PC-9 (cell line): ENCODE measurements around the gene OR2M5.

Source experiments
- EZH2 ChIP-seq: fragments of 200-600 bp; sonication (generic); IDR thresholded peaks from 2 replicates; pipeline ENCODE4 v1.8.0; 2017; ENCODE audit warnings: antibody characterized with exemption, low read depth
- TF ChIP-seq, protein P1 (sequence below): fragments of 200-600 bp; sonication (generic); conservative IDR thresholded peaks from 2 replicates; pipeline ENCODE4 v1.6.1; 2017; ENCODE audit warnings: mixed run types, antibody characterized with exemption, mild to moderate bottlenecking, moderate library complexity

DNA sequence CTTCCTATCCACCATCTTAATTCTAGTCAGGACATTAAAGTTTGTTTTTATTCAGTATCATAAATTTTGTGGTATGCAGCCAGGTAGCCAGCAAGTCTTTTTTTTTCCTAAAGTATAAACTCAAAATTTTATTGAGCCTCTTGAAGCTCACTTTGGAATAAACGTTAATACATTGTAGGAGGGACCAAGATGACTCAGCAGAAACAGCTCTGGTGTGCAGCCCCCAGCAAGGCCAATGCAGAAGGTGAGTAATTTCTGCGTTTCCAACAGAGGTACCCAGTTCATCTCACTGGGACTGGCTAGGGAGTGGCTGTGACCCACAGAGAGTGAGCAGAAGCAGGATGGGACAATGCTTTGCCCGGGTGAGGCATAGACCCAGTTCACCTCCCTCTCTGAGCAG lies 42.4 kb downstream of the OR2M5 start:
- TF ChIP-seq, protein P1, sequence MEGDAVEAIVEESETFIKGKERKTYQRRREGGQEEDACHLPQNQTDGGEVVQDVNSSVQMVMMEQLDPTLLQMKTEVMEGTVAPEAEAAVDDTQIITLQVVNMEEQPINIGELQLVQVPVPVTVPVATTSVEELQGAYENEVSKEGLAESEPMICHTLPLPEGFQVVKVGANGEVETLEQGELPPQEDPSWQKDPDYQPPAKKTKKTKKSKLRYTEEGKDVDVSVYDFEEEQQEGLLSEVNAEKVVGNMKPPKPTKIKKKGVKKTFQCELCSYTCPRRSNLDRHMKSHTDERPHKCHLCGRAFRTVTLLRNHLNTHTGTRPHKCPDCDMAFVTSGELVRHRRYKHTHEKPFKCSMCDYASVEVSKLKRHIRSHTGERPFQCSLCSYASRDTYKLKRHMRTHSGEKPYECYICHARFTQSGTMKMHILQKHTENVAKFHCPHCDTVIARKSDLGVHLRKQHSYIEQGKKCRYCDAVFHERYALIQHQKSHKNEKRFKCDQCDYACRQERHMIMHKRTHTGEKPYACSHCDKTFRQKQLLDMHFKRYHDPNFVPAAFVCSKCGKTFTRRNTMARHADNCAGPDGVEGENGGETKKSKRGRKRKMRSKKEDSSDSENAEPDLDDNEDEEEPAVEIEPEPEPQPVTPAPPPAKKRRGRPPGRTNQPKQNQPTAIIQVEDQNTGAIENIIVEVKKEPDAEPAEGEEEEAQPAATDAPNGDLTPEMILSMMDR = no peak
- TF ChIP-seq EZH2 = no peak
